Epithelial cell of esophagus (primary cell): Measurements from ENCODE around the gene SUN3.

Experiments
- DNase-seq: peaks from one replicate; pipeline ENCODE4 v3.0.0; 2010; ENCODE audit warnings: low read depth
- H3K4me3 ChIP-seq: 2 replicates; pipeline ENCODE4 v1.5.1; 2011; ENCODE audit warnings: mild to moderate bottlenecking, low read length, control low read depth
- TF ChIP-seq, protein P1 (sequence below): IDR thresholded peaks from 2 replicates; pipeline ENCODE4 v1.5.1; 2011; ENCODE audit warnings: low read depth, mild to moderate bottlenecking, low read length, control low read depth, inconsistent platforms; ENCODE audit not compliant: insufficient read depth; ENCODE audit errors: missing control alignments

Gene SUN3

DNA sequence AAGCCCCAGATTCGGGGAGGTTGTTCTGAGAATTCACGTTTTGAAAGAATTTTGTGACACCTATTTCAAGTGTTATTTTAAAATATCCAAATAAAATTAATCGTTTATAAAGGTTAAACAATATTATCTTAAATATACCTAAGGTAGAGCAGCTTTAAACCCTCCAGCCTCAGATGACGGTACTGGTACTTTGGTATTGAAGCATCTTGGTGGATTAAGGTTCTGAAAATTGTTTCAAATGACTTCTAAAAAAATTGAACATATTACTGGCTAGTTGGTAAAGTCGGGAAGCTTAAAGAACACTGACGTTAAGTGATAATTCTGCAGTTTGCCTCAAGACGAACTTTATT lies 49.1 kb downstream of the SUN3 start:
- no peak for DNase-seq
- TF ChIP-seq, protein P1, sequence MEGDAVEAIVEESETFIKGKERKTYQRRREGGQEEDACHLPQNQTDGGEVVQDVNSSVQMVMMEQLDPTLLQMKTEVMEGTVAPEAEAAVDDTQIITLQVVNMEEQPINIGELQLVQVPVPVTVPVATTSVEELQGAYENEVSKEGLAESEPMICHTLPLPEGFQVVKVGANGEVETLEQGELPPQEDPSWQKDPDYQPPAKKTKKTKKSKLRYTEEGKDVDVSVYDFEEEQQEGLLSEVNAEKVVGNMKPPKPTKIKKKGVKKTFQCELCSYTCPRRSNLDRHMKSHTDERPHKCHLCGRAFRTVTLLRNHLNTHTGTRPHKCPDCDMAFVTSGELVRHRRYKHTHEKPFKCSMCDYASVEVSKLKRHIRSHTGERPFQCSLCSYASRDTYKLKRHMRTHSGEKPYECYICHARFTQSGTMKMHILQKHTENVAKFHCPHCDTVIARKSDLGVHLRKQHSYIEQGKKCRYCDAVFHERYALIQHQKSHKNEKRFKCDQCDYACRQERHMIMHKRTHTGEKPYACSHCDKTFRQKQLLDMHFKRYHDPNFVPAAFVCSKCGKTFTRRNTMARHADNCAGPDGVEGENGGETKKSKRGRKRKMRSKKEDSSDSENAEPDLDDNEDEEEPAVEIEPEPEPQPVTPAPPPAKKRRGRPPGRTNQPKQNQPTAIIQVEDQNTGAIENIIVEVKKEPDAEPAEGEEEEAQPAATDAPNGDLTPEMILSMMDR = no peak
- peak overlapping the region; percentile 75 for H3K4me3 ChIP-seq

DNA sequence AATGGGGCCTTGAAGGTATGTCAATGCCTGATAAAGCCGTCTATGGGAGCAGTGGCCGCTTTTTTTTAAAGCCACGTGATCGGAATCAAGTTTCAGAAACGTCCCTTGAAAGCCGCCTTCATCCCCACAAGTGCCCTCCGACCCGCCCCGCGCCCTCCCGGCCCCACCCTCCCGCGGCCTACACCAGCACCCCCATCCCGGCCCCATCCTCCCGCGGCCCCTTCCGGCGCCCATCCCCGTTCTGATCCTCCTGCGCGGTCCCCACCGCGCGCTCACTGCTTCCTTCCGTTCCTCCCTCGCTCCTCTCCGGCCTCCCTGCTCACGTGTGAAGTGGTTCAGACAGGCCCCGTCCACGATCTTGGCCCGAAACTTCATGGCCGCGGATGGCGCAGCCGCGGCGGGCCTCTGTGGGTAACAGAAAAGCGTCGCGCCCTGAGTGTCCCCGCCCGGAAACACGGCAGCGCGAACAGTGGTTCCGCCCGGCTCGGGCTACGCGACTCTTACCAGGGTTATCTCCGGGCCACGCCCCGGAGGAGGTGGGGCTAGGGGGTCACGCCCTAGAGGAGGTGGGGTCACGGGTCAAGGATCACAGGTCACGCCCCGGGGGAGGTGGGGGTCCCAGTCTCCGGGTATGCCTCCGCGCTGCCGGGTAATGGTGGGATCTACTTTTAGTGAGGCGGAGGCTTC lies 49.6 kb downstream of the SUN3 start, which contains the start of gene HUS1:
HUS1 (minus strand) TSS at position 471 of the 687 bp plus-strand sequence; CDS start at position 375, 96 bp downstream.
- H3K4me3 ChIP-seq = peak within 1 kb of the TSS; percentile 75
- DNase-seq = peak; percentile 84
- TF ChIP-seq, protein P1 = no peak

DNA sequence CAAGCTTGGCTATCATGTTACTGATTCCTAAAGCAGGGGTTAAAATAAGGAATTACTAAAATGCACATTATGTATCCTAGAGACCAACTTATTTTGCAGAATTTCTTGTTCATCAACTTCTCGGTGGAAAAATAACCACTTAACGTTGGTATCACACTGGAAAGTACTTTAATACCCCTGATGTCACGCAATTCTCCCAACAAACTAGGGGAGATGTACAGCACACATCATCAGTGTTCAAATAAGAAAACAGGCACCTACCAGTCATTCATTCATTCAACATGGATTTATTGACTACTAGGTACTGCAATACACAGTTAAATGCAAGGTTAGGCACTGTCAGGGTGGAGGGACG lies 50.1 kb downstream of the SUN3 start:
- TF ChIP-seq, protein P1 = no peak
- peak overlapping the region; percentile 75 for H3K4me3 ChIP-seq
- no peak for DNase-seq

DNA sequence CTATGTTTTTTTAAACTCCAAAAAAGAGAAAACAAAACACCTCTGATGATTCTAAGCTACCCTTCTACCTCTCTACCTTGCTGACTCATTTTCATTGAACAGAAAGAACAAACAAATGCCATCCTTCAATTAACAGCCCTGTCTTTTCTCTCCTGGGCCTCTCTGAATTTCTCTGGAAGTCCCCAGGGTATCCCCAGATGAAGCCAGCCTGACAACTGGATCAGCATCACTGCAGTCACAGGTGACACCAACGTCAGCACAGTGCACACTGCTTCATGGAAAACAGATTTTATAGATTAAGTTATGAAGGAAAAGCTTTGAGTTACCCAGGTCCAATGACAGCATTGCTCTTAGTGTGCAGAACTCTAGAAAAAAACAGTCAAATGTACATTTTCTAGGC lies 55.2 kb downstream of the SUN3 start:
- H3K4me3 ChIP-seq = no peak overlapping the region
- TF ChIP-seq, protein P1 = no peak
- DNase-seq = no peak

DNA sequence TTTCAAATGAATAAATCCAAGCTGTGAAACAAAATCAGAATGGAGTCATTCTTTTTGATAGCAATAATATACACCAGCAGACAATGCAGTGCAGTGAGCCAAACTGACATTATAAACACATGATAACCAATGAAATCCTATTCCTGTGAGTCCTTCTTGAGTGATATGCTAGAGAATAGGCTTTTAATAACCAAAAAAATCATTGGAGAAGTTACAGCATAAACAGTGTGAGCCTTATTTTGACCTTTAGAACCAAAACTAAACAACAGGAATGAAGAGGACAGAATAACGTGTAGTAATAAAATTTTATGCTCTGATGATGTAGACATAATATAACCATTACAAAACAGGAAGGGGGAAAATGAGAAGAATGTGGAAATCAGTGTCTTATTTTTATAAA lies 58.1 kb downstream of the SUN3 start:
- H3K4me3 ChIP-seq = no peak overlapping the region
- DNase-seq = no peak
- TF ChIP-seq, protein P1 = no peak

DNA sequence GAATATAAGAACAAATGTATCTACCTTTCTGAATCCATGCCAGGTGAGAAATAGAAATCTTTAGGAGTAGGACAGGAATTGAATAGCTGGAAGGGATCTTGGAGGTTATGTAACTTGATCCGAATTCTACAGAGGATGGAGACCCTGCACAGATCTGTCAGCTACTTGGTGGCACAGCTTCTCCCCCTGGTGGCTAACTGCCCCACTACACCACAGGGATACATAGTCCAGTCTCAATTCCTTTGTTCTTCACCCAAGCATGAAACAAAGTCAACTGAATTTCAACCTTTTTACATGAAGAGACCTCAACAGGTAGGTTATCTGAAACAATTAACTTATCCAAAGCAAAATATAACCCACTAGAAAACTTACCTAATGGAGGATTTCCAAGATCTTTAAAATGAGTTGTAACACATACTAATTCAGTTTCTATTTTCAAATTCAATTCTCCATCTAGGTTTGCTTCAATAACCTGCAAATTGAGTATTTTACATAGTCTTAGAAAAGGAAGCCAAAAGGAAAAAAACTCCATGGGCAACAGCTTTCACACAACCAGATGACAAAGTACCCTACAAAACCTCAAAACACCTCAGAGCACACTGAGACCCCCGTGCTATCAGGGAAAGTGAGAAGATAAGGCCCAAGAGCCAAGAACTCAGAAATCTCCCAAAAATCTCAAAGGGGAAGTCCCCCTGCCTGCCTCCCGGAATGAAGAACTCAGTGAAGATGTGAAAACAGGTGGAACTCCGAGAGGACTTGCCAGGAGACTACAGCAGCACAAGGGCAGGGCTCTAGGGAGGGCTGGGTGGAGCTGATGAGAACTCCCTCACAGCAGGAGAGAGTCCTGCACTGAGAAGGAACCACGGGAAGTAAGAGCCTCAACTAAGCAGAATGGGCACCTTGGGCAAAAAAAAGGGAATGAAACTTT lies 59.8 kb downstream of the SUN3 start:
- peak; percentile 62 for DNase-seq
- H3K4me3 ChIP-seq = no peak overlapping the region
- TF ChIP-seq, protein P1 = peak; percentile 95

DNA sequence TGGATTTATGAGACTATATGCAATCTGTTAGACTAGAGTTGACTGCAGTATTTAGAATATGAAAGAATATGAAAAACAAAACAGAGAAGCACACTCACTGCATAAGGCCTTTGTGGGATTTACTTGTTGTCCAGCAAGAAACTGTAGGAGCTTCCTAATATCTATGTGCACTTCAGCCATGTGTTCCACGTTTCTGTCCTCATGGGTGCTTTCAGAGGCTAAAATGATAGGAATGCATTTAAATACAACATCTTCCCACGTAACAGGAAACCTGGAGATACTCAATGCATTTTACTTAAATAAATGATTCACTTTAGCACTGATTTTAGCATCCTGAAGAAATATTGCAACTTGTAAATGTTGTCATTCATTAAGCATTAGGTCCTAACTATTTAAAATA lies 61.2 kb downstream of the SUN3 start:
- no peak for DNase-seq

More for the DNA sequence above, 61.2 kb downstream of the SUN3 start:
- TF ChIP-seq, protein P1 = no peak
- H3K4me3 ChIP-seq = no peak overlapping the region
